KG1 (cell line): ENCODE measurements around the gene PTGDS.

ENCODE experiments used
- DNase-seq: peaks from one replicate; lab custom pipeline; 2025; lab: John Stamatoyannopoulos, UW

Gene PTGDS

DNA sequence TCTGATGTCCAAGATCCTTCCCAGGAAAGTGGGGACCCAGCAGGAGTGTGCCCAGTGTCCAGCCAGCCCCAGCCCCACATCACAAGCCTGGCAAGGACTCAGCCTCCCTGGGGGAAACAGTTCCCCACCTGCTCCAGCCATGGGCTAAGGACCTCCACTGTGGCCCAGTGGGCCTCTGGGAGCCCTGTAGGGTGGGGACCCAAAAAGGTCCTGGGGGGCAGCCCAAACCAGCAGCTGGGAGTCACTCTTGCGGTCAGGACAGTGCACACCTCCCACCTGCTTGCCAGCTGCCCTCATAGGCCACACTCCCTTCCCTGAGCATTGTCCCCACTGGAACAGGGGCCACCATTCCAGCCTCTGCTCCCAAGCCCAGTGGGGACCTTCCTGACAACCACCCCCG lies 49.1 kb downstream of the PTGDS start:
- DNase-seq = no peak

GRCh38 chr9:137026828-137027227 lies 49.5 kb downstream of the PTGDS start:
- no peak for DNase-seq

- DNase-seq = no peak
These were observed 50.3 kb downstream of the PTGDS start, which contains the start of gene ABCA2 for GRCh38 chr9:137027369-137028262. Gene ABCA2 (minus strand): TSS chr9:137028237. CDS start chr9:137028140, 97 bp downstream.

DNA sequence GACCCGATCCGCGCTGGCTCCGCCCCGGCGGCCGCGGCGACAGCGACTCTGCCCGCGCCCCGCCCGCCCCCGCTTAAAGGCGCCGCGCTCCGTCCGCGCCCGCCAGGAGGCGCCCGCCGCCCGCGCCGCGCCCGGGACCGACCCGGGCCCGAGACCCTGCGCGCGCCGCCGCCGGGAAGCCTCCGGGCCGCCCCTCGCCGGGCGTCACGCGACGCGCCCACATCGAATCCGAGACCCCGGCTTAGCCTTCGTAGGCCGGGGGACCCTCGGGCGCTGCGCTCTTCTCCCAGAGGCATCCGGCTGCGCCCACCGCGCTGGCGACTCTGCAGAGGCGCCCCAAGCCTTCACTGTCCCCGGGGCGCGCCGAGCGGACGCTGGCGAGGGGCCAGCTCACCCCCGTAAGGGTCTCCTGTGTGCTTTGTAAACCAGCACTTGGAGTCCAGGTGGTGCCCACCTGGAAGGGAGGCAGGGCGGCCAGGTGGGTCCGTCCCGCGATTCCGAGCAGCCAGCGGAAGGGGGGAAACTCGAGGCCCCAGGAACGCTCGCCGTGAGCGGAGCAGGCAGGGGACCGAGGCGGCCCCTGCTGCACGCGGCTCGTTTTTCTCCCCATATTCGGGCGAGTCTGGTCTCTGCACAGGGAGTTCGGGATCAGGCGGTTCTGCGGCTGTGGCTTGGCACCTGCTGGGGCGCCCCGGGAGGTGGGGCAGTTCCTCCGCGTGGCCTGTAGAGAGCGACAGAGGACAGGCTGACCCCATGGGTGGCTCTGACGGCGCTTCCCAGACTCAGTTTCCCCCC lies 51.2 kb downstream of the PTGDS start:
- peak; percentile 72 for DNase-seq

DNA sequence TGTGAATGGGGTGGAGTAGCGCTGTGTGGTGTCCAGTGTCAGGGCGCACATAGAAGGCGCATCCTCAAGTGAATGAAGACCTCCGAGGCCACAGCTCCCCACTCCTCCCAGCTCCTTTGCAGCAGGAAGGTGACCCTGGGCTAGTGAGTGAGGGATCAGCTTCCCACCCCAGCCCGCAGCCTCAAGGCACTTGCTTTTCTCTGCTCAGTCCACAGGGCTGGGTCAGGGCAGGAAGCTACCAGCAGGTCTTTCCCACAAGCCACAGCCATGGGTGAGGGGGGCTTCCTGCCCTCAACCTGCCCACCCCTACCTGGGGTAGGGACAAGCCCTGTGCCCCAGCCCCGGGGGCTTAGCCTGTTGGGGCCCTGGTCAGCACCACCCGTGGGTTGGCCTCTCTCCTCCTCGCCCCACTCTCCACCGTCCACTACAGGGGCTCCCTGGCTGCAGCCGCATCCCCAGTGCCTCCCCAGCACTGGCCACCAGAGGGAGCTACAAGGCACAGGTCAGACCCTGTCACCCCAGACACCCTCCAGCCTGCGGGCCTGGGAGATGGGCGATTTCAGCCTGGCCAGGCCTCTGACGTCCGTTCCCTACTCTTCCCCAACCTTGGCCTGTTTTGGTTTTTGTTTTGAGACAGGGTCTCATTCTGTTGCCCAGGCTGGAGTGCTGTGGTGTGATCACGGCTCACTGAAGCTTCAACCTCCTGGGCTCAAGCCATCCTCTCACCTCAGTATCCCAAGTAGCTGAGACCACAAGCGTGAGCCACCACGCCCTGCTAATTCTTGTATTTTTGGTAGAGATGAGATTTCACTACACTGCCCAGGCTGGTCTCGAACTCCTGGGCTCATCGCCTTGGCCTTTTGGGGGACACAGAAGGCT lies 52.0 kb downstream of the PTGDS start:
- DNase-seq = peak; percentile 88

- peak; percentile 67 for DNase-seq
These were observed 52.7 kb downstream of the PTGDS start for GRCh38 chr9:137030006-137030405.

GRCh38 chr9:137030538-137031527 lies 53.5 kb downstream of the PTGDS start:
- DNase-seq = peak; percentile 79
